Fibroblast of skin of right quadriceps (primary cell): ENCODE results near the gene CDK14.
A peak's percentile ranks its signal among the peaks of the same experiment; 100 is the strongest.

Experiments
- DNase-seq: peaks from one replicate; pipeline ENCODE4 v3.0.0-alpha.2; 2013

Gene CDK14

GRCh38 chr7:90595801-90596670, at the start of gene CDK14:
Gene CDK14, plus strand, starts transcription at chr7:90596321. Its CDS starts 307 bp downstream, at chr7:90596628.
- DNase-seq = peak; percentile 66

- DNase-seq = no peak
These were observed 45.1 kb upstream of the CDK14 start for GRCh38 chr7:90551036-90551435.

GRCh38 chr7:90552521-90552920, 43.6 kb upstream of the CDK14 start:
- no peak for DNase-seq

GRCh38 chr7:90560730-90561129, 35.4 kb upstream of the CDK14 start:
- peak; percentile 74 for DNase-seq

GRCh38 chr7:90563286-90563685, 32.8 kb upstream of the CDK14 start:
- DNase-seq = no peak

GRCh38 chr7:90564455-90564854, 31.7 kb upstream of the CDK14 start:
- no peak for DNase-seq

- no peak for DNase-seq
These were observed 27.9 kb upstream of the CDK14 start for GRCh38 chr7:90568213-90568612.

GRCh38 chr7:90569368-90569767, 26.8 kb upstream of the CDK14 start:
- no peak for DNase-seq

GRCh38 chr7:90570373-90570959, 25.7 kb upstream of the CDK14 start:
- DNase-seq = peak; percentile 34

GRCh38 chr7:90574146-90574819, 21.8 kb upstream of the CDK14 start:
- DNase-seq = no peak

GRCh38 chr7:90574820-90575187, 21.3 kb upstream of the CDK14 start:
- no peak for DNase-seq

- DNase-seq = peak; percentile 86
These were observed 16.9 kb upstream of the CDK14 start for GRCh38 chr7:90579181-90579688.

- DNase-seq = no peak
These were observed 16.1 kb upstream of the CDK14 start for GRCh38 chr7:90580051-90580450.

- DNase-seq = no peak
These were observed 14.0 kb upstream of the CDK14 start for GRCh38 chr7:90582164-90582563.

GRCh38 chr7:90584378-90584777, 11.7 kb upstream of the CDK14 start:
- DNase-seq = no peak

- DNase-seq = peak; percentile 10
These were observed 10.0 kb upstream of the CDK14 start for GRCh38 chr7:90586091-90586490.

GRCh38 chr7:90587766-90588165, 8.4 kb upstream of the CDK14 start:
- DNase-seq = no peak

GRCh38 chr7:90592033-90592432, 4.1 kb upstream of the CDK14 start:
- peak; percentile 9 for DNase-seq

- no peak for DNase-seq
These were observed 2.9 kb upstream of the CDK14 start for GRCh38 chr7:90593205-90593604.

- peak; percentile 92 for DNase-seq
These were observed 1.3 kb upstream of the CDK14 start for GRCh38 chr7:90594751-90595317.

GRCh38 chr7:90595342-90595800, 750 bp upstream of the CDK14 start:
- peak; percentile 11 for DNase-seq

GRCh38 chr7:90596671-90597562, 796 bp downstream of the CDK14 start:
- peak; percentile 55 for DNase-seq
